ENCODE results near the gene ALDH4A1.
"Not testable (repeated sequence)": the region's sequence is repeated elsewhere in the genome, so short reads cannot be mapped to it uniquely, and the experiment has no call there.

ALDH4A1 gene

GRCh38 chr1:18875107-18875795, 27.1 kb downstream of the ALDH4A1 start:
- DNase-seq (ENCODE audit: low read depth, low spot score), result peak; percentile 85
- in situ Hi-C loops (cut with HindIII; ENCODE audit: low sequenced_read_pairs), result no loop called here
- H3K4me3 ChIP-seq (ENCODE audit: low read depth, low read length), result no peak overlapping the region
- peak; percentile 93 for TF ChIP-seq CTCF (IDR thresholded peaks at IDR 0.05; ENCODE audit: low read depth, low read length)

DNA sequence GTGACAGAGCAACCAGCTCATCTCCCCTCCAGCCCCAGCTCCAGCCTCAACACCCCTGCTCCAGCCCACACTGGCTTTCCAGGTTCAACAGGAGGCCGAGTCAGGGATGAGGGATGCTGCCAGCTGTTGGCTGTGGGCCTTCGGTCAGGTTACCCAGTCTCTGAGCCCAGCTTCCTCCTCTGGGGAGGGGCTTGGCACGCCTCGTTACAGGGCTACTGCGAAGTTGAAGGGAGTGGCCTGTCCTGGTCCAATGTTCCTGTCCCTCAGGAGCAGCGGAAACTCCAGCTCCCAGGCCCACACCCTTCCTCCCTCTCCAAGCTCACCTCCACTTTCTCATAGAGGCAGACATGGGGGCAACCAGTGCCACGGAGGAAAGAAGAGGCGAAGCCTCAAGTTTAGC, 27.8 kb downstream of the ALDH4A1 start:
- no peak overlapping the region for H3K4me3 ChIP-seq (ENCODE audit: low read depth, low read length)
- in situ Hi-C loops (cut with HindIII; ENCODE audit: low sequenced_read_pairs), result no loop called here
- no peak for DNase-seq (ENCODE audit: low read depth, low spot score)
- no peak for TF ChIP-seq CTCF (IDR thresholded peaks at IDR 0.05; ENCODE audit: low read depth, low read length)

DNA sequence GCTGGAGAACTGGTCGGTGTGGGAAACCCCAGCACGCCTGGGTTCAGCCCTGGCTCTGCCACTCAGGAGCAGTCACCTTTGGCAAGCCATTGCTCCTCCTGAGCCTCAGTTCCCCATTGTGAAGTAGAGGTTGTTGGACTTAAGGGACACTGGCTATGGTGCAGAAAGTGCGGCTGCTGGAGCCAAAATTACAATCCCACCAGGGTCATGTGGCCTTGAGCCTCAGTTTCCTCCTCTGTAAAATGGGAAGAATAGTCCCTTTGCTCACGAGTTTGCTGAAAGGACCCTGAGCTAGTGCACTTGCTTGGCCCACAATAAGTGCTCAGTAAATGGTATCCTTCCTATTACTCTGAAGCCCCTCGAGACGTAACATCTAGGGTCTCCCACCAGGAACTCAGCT, 28.3 kb downstream of the ALDH4A1 start:
- H3K4me3 ChIP-seq (ENCODE audit: low read depth, low read length), result no peak overlapping the region
- no peak for DNase-seq (ENCODE audit: low read depth, low spot score)
- TF ChIP-seq CTCF (IDR thresholded peaks at IDR 0.05; ENCODE audit: low read depth, low read length), result no peak
- in situ Hi-C loops (cut with HindIII; ENCODE audit: low sequenced_read_pairs), result no loop called here

- no peak for TF ChIP-seq CTCF (IDR thresholded peaks at IDR 0.05; ENCODE audit: low read depth, low read length)
- in situ Hi-C loops (cut with HindIII; ENCODE audit: low sequenced_read_pairs), result no loop called here
- no peak overlapping the region for H3K4me3 ChIP-seq (ENCODE audit: low read depth, low read length)
- DNase-seq (ENCODE audit: low read depth, low spot score), result no peak
These were observed 30.2 kb downstream of the ALDH4A1 start for GRCh38 chr1:18872071-18872611.

- DNase-seq (ENCODE audit: low read depth, low spot score), result no peak
- no peak for TF ChIP-seq CTCF (IDR thresholded peaks at IDR 0.05; ENCODE audit: low read depth, low read length)
- in situ Hi-C loops (cut with HindIII; ENCODE audit: low sequenced_read_pairs), result no loop called here
- H3K4me3 ChIP-seq (ENCODE audit: low read depth, low read length), result no peak overlapping the region
These were observed 30.8 kb downstream of the ALDH4A1 start for GRCh38 chr1:18871401-18872070.

DNA sequence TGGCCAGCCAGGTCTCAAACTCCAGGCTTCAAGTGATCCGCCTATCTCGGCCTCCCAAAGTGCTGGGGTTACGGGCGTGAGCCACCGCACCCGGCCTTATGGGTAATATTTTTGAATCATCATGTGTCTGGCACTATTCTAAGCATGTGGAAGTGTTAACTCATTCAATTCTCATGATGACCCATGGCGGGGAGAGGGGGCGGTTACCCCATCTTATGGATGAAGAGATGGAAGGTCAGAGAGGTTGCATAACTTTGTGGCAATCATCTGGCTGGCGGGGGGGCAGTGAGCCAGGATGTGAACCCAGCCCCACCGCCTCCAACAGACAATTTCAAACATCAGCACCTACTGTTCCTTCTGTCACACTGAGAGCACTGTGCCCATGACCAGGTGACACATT, 31.4 kb downstream of the ALDH4A1 start:
- DNase-seq (ENCODE audit: low read depth, low spot score), result no peak
- in situ Hi-C loops (cut with HindIII; ENCODE audit: low sequenced_read_pairs), result no loop called here
- TF ChIP-seq CTCF (IDR thresholded peaks at IDR 0.05; ENCODE audit: low read depth, low read length), result no peak
- H3K4me3 ChIP-seq (ENCODE audit: low read depth, low read length), result no peak overlapping the region

- DNase-seq (ENCODE audit: low read depth, low spot score); H3K4me3 ChIP-seq (ENCODE audit: low read depth, low read length); in situ Hi-C loops (cut with HindIII; ENCODE audit: low sequenced_read_pairs): not testable (repeated sequence)
These were observed 31.8 kb downstream of the ALDH4A1 start for GRCh38 chr1:18870595-18870865.

Data from astrocyte of the spinal cord (primary cell).